Transverse colon (tissue), 4 donors: ENCODE results near the gene CCDC180.

ENCODE experiments used
- CTCF ChIP-seq, 5 experiments: fragments of 200-600 bp in 3 of 5; fragments of 450-650 bp in 2 of 5; sonication (generic) in 3 of 5; IDR thresholded peaks; 1 replicate in 2 of 5; 2 replicates in 3 of 5; pipeline ENCODE4 v1.5.1; 2016 to 2017; ENCODE audit warnings: antibody characterized with exemption in 5 of 5, inconsistent platforms in 3 of 5, mild to moderate bottlenecking in 2 of 5, moderate library complexity in 1 of 5
- POLR2AphosphoS5 ChIP-seq, 3 donors: sonication (generic); formaldehyde crosslinking; IDR thresholded peaks; one replicate each; pipeline ENCODE4 v1.6.1; 2016; ENCODE audit warnings: antibody characterized with exemption in 3 of 3

GRCh38 chr9:97284798-97285197, 22.7 kb upstream of the CCDC180 start:
- peak in 2 of 5 experiments; percentile 7 to 12 for TF ChIP-seq CTCF (IDR thresholded peaks at IDR 0.05)
- no peak for TF ChIP-seq POLR2AphosphoS5 (IDR thresholded peaks at IDR 0.05)
